Caco-2 (cell line): ENCODE data around the gene KCNJ12. TPM values are rescaled to one million over a fixed set of nuclear protein-coding genes. Genes with fewer than 3 reads are reported as not detected.

Experiments
- BruUV-seq: library from RNA; stranded (reverse); fragments of 400-500 nt; replicated peaks from 2 replicates; lab custom pipeline; 2021; lab: Mats Ljungman, UMichigan
- CTCF ChIA-PET: fragments of 300-600 bp; sonication (Branson Sonifier 250); formaldehyde crosslinking; loops from one replicate; lab custom pipeline; 2022; ENCODE audit warnings: antibody characterized with exemption; lab: Charles Lee
- POLR2A ChIA-PET: fragments of 300-600 bp; sonication (Branson Sonifier 250); formaldehyde crosslinking; loops from one replicate; lab custom pipeline; 2022; ENCODE audit warnings: antibody characterized with exemption; lab: Charles Lee
- DNase-seq, 2 experiments: peaks; one replicate each; pipeline versions ENCODE4 v3.0.0 to v3.0.0-alpha.2; 2020 to 2022
- H3K27me3 ChIP-seq: replicated peaks from 2 replicates; pipeline ENCODE4 v1.6.0; 2011; ENCODE audit warnings: low read length; ENCODE audit not compliant: control insufficient read depth, insufficient read depth
- H3K36me3 ChIP-seq: 2 replicates; pipeline ENCODE4 v1.5.1; 2011; ENCODE audit warnings: low read length; ENCODE audit not compliant: control insufficient read depth, insufficient read depth
- H3K4me1 ChIP-seq: fragments of 250-450 bp; sonication (Bioruptor Pico); 2 replicates; pipeline ENCODE4 v1.5.1; 2020; ENCODE audit warnings: mild to moderate bottlenecking
- H3K4me3 ChIP-seq: 2 replicates; pipeline ENCODE4 v1.5.1; 2011; ENCODE audit warnings: low read depth, mild to moderate bottlenecking, control low read depth, low read length
- H3K9me3 ChIP-seq: fragments of 250-450 bp; sonication (Bioruptor Pico); 2 replicates; pipeline ENCODE4 v1.5.1; 2020; ENCODE audit warnings: mild to moderate bottlenecking, moderate library complexity
- H3K27ac Mint-ChIP-seq: one replicate; pipeline ENCODE4 v1.8.0; 2022; ENCODE audit warnings: mixed read lengths; ENCODE audit not compliant: unreplicated experiment
- H3K27me3 Mint-ChIP-seq: one replicate; pipeline ENCODE4 v1.8.0; 2022; ENCODE audit warnings: mixed read lengths; ENCODE audit not compliant: insufficient read depth, unreplicated experiment
- H3K36me3 Mint-ChIP-seq: one replicate; pipeline ENCODE4 v1.8.0; 2022; ENCODE audit warnings: mild to moderate bottlenecking, mixed read lengths; ENCODE audit not compliant: insufficient read depth, unreplicated experiment
- H3K4me1 Mint-ChIP-seq: one replicate; pipeline ENCODE4 v1.8.0; 2022; ENCODE audit warnings: low read depth, mixed read lengths; ENCODE audit not compliant: unreplicated experiment
- H3K4me3 Mint-ChIP-seq: one replicate; pipeline ENCODE4 v1.8.0; 2022; ENCODE audit warnings: mild to moderate bottlenecking, moderate library complexity, mixed read lengths; ENCODE audit not compliant: unreplicated experiment
- H3K9me3 Mint-ChIP-seq: one replicate; pipeline ENCODE4 v1.8.0; 2022; ENCODE audit warnings: mixed read lengths; ENCODE audit not compliant: unreplicated experiment
- CTCF ChIP-seq, 2 experiments: fragments of 200-600 bp in 1 of 2; IDR thresholded peaks; 1 replicate in 1 of 2; 2 replicates in 1 of 2; pipeline versions ENCODE4 v1.5.1 to v1.8.0; 2011 to 2022; ENCODE audit warnings: antibody characterized with exemption in 1 of 2, control low read depth in 1 of 2, inconsistent platforms in 1 of 2, low read depth in 1 of 2, low read length in 1 of 2, mild to moderate bottlenecking in 1 of 2, moderate library complexity in 1 of 2; ENCODE audit not compliant: insufficient read depth in 1 of 2, severe bottlenecking in 1 of 2, unreplicated experiment in 1 of 2
- intact Hi-C: fragments of 100-400 bp; cut with micrococcal nuclease; formaldehyde crosslinking; loops from one replicate; pipeline ENCODE4 v1.10.0; 2022; ENCODE audit not compliant: unreplicated experiment
- total RNA-seq: library from RNA; stranded (reverse); gene quantifications from 2 replicates; pipeline ENCODE4 v1.2.3, GENCODE V29; 2022

Gene KCNJ12
- total RNA-seq, 1 experiment from 2014 or later, result 0.07 TPM

GRCh38 chr17:21394265-21394664 lies 18.1 kb downstream of the KCNJ12 start:
- Mint-ChIP-seq H3K9me3 (no peaks in the 10 kb centered on the region), H3K27me3 (peaks cover 5% of the 10 kb centered on the region), H3K36me3 (no peaks in the 10 kb centered on the region), H3K4me1 (no peaks in the 10 kb centered on the region), H3K27ac (no peak overlapping the region), H3K4me3 (no peak overlapping the region)
- no peaks in the 10 kb centered on the region for H3K36me3 ChIP-seq
- H3K4me1 ChIP-seq, result no peaks in the 10 kb centered on the region
- no peaks in the 10 kb centered on the region for H3K27me3 ChIP-seq
- no peak for TF ChIP-seq CTCF (IDR thresholded peaks at IDR 0.05; ENCODE audit: insufficient read depth in 1 of 2, low read depth in 1 of 2, low read length in 1 of 2, severe bottlenecking in 1 of 2, unreplicated experiment in 1 of 2)
- no peak overlapping the region for H3K4me3 ChIP-seq
- DNase-seq, result no peak
- intact Hi-C loops, result no loop called here
- POLR2A ChIA-PET, result no interaction called here
- CTCF ChIA-PET, result no interaction called here
- no TSS peak for BruUV-seq
- H3K9me3 ChIP-seq, result no peaks in the 10 kb centered on the region

- CTCF ChIA-PET, result no interaction called here
Observed at GRCh38 chr17:21395764-21396163, 19.6 kb downstream of the KCNJ12 start.

GRCh38 chr17:21396237-21396636 lies 20.1 kb downstream of the KCNJ12 start:
- CTCF ChIA-PET, result no interaction called here
- Histone ChIP-seq H3K4me3 (no peak overlapping the region), H3K36me3 (no peaks in the 10 kb centered on the region), H3K4me1 (no peaks in the 10 kb centered on the region), H3K9me3 (no peaks in the 10 kb centered on the region), H3K27me3 (no peaks in the 10 kb centered on the region)
- TF ChIP-seq CTCF (IDR thresholded peaks at IDR 0.05; ENCODE audit: insufficient read depth in 1 of 2, low read depth in 1 of 2, low read length in 1 of 2, severe bottlenecking in 1 of 2, unreplicated experiment in 1 of 2), result no peak
- Mint-ChIP-seq H3K4me3 (no peak overlapping the region), H3K27me3 (peaks cover 2% of the 10 kb centered on the region), H3K4me1 (no peaks in the 10 kb centered on the region), H3K9me3 (no peaks in the 10 kb centered on the region), H3K27ac (no peak overlapping the region), H3K36me3 (no peaks in the 10 kb centered on the region)
- POLR2A ChIA-PET, result no interaction called here
- intact Hi-C loops, result no loop called here
- no TSS peak for BruUV-seq
- DNase-seq, result no peak

More at GRCh38 chr17:21395764-21396163, 19.6 kb downstream of the KCNJ12 start:
- H3K36me3 ChIP-seq, result no peaks in the 10 kb centered on the region
- Mint-ChIP-seq H3K27ac (no peak overlapping the region), H3K36me3 (no peaks in the 10 kb centered on the region), H3K4me3 (no peak overlapping the region), H3K4me1 (no peaks in the 10 kb centered on the region), H3K27me3 (peaks cover 2% of the 10 kb centered on the region), H3K9me3 (no peaks in the 10 kb centered on the region)
- no TSS peak for BruUV-seq
- no peaks in the 10 kb centered on the region for H3K27me3 ChIP-seq
- no peaks in the 10 kb centered on the region for H3K9me3 ChIP-seq
- no peaks in the 10 kb centered on the region for H3K4me1 ChIP-seq
- DNase-seq, result no peak
- H3K4me3 ChIP-seq, result no peak overlapping the region
- TF ChIP-seq CTCF (IDR thresholded peaks at IDR 0.05; ENCODE audit: insufficient read depth in 1 of 2, low read depth in 1 of 2, low read length in 1 of 2, severe bottlenecking in 1 of 2, unreplicated experiment in 1 of 2), result no peak
- POLR2A ChIA-PET, result no interaction called here
- intact Hi-C loops, result no loop called here
